K562 (cell line): ENCODE measurements around the gene PLXDC1. TPM values are rescaled to one million over a fixed set of nuclear protein-coding genes. Genes with fewer than 3 reads are reported as not detected.

ENCODE experiments used
- ADNP ChIP-seq: fragments of 200-800 bp; sonication (Bioruptor generic); IDR thresholded peaks from 2 replicates; pipeline ENCODE4 v1.6.1; 2016; ENCODE audit warnings: missing genetic modification characterization, missing compliant biosample characterization
- ATF1 ChIP-seq, 2 experiments: fragments of 450-650 bp in 1 of 2; IDR thresholded peaks; 2 replicates each; pipeline ENCODE4 v1.6.1; 2016; ENCODE audit warnings: missing compliant biosample characterization in 1 of 2, missing genetic modification characterization in 1 of 2
- CUX1 ChIP-seq: fragments of 200-800 bp; sonication (Bioruptor generic); IDR thresholded peaks from 2 replicates; pipeline ENCODE4 v1.6.1; 2016; ENCODE audit warnings: missing genetic modification characterization, missing compliant biosample characterization
- CXXC5 ChIP-seq: fragments of 250-450 bp; sonication (Bioruptor Pico); IDR thresholded peaks from 2 replicates; pipeline ENCODE4 v1.8.0; 2022; ENCODE audit warnings: inconsistent platforms, mild to moderate bottlenecking, moderate library complexity
- FOXP1 ChIP-seq: sonication (generic); formaldehyde crosslinking; IDR thresholded peaks from 2 replicates; pipeline ENCODE4 v1.8.0; 2022; ENCODE audit warnings: mild to moderate bottlenecking, missing genetic modification reagents
- GABPB2 ChIP-seq: fragments of 250-450 bp; sonication (Bioruptor Pico); conservative IDR thresholded peaks from 2 replicates; pipeline ENCODE4 v1.5.1; 2021; ENCODE audit warnings: mild to moderate bottlenecking
- GTF2A2 ChIP-seq: IDR thresholded peaks from 2 replicates; pipeline ENCODE4 v1.6.1; 2016; ENCODE audit warnings: mild to moderate bottlenecking, missing genetic modification characterization, missing compliant biosample characterization
- HMGN3 ChIP-seq: IDR thresholded peaks from 2 replicates; pipeline ENCODE4 v1.6.1; 2011; ENCODE audit warnings: borderline replicate concordance, low read depth, mild to moderate bottlenecking, mixed read lengths, low read length; ENCODE audit not compliant: insufficient read length; ENCODE audit errors: extremely low read depth
- KAT8 ChIP-seq: fragments of 450-650 bp; IDR thresholded peaks from 2 replicates; pipeline ENCODE4 v1.6.1; 2016; ENCODE audit warnings: low read depth, mild to moderate bottlenecking
- MBD1 ChIP-seq: fragments of 250-450 bp; sonication (Bioruptor Pico); IDR thresholded peaks from 2 replicates; pipeline ENCODE4 v1.8.0; 2022; ENCODE audit warnings: inconsistent platforms
- MCM5 ChIP-seq: fragments of 450-650 bp; IDR thresholded peaks from 2 replicates; pipeline ENCODE4 v1.6.1; 2016; ENCODE audit warnings: low read depth
- PURB ChIP-seq: sonication (generic); formaldehyde crosslinking; IDR thresholded peaks from 2 replicates; pipeline ENCODE4 v1.9.0; 2021; ENCODE audit warnings: low read depth, mild to moderate bottlenecking, missing genetic modification reagents
- RBBP5 ChIP-seq: fragments of 200-600 bp; sonication (generic); IDR thresholded peaks from 2 replicates; pipeline ENCODE4 v1.6.1; 2012; ENCODE audit warnings: borderline replicate concordance, mild to moderate bottlenecking, low read length, control low read depth, inconsistent platforms; ENCODE audit not compliant: insufficient read depth, poor library complexity, severe bottlenecking
- SREBF1 ChIP-seq: fragments of 150-350 bp; IDR thresholded peaks from 2 replicates; pipeline ENCODE4 v1.6.1; 2014; ENCODE audit warnings: antibody characterized with exemption, low read depth, low read length, borderline replicate concordance
- SRSF3 ChIP-seq: fragments of 200-400 bp; formaldehyde crosslinking; IDR thresholded peaks from 2 replicates; pipeline ENCODE4 v1.6.1; 2016; ENCODE audit warnings: mild to moderate bottlenecking, low read length, moderate library complexity; ENCODE audit not compliant: insufficient read depth
- ZFP36 ChIP-seq: fragments of 150-350 bp; IDR thresholded peaks from 2 replicates; pipeline ENCODE4 v1.6.1; 2018; ENCODE audit warnings: low read length, low read depth; ENCODE audit not compliant: partially characterized antibody
- ZNF224 ChIP-seq: sonication (generic); formaldehyde crosslinking; IDR thresholded peaks from 2 replicates; pipeline ENCODE4 v1.8.0; 2022; ENCODE audit warnings: mild to moderate bottlenecking, missing genetic modification reagents
- ZNF280B ChIP-seq: fragments of 250-450 bp; sonication (Bioruptor Pico); IDR thresholded peaks from 2 replicates; pipeline ENCODE4 v1.5.1; 2021; ENCODE audit warnings: mild to moderate bottlenecking
- ZNF408 ChIP-seq: fragments of 250-450 bp; sonication (Bioruptor Pico); IDR thresholded peaks from 2 replicates; pipeline ENCODE4 v1.4.0; 2020; ENCODE audit warnings: low read depth, mild to moderate bottlenecking, moderate library complexity
- ZNF830 ChIP-seq: fragments of 250-450 bp; sonication (Bioruptor Pico); IDR thresholded peaks from 2 replicates; pipeline ENCODE4 v1.5.0; 2021; ENCODE audit warnings: mild to moderate bottlenecking
- polyA plus RNA-seq, 8 experiments: library from polyadenylated mRNA; depleted of rRNA in 4 of 8; stranded (reverse) in 5 of 8; unstranded in 3 of 8; fragments of >200 nt; fragmentation: Nextera tagmentation in 2 of 8; fragmentation: Illumina TruSeq in 1 of 8; extraction: Ambion mirVana in 2 of 8; extraction: Trizol in 1 of 8; gene quantifications; 2 replicates each; pipeline versions ENCODE4 v1.2.1 to v1.2.3, GENCODE V29; 2011 to 2014; ENCODE audit warnings: inconsistent platforms in 1 of 8, missing spikeins in 1 of 8
- total RNA-seq, 7 experiments: library from RNA; depleted of rRNA in 6 of 7; stranded (reverse); fragments of >200 nt in 6 of 7; fragmentation: Illumina TruSeq in 2 of 7; extraction: Trizol in 2 of 7; gene quantifications; 2 replicates each; pipeline versions ENCODE4 v1.2.1 to v1.2.3, GENCODE V29; 2011 to 2021; ENCODE audit warnings: low replicate concordance in 1 of 7

PLXDC1 gene
- total and polyA plus RNA-seq, 9 of the 15 experiments (the other 6 are each of a cell fraction or from before 2014, with no cell fraction given), result not detected

GRCh38 chr17:39014795-39015545 lies 136.5 kb downstream of the PLXDC1 start (continued):
- TF ChIP-seq ZNF280B (CRISPR knock-in tag) (no peak), MBD1 (CRISPR knock-in tag) (no peak), CXXC5 (CRISPR knock-in tag) (peak; percentile 51), SRSF3 (no peak), ZNF408 (no peak), HMGN3 (no peak), CUX1 (CRISPR knock-in tag) (no peak), ATF1 (CRISPR knock-in tag; IDR thresholded peaks at IDR 0.05) (no peak), ATF1 (tag; IDR thresholded peaks at IDR 0.05) (peak; percentile 60), GABPB2 (CRISPR knock-in tag) (no peak), ZNF224 (no peak), RBBP5 (no peak), PURB (CRISPR knock-in tag) (no peak), ZFP36 (no peak), ADNP (tag) (no peak), KAT8 (no peak), GTF2A2 (tag) (0 out of 2 replicates have a peak, but pooled peaks have one; percentile 19), FOXP1 (CRISPR knock-in tag) (no peak), MCM5 (no peak), SREBF1 (no peak), ZNF830 (CRISPR knock-in tag) (no peak)
